Measurements from ENCODE around the gene DPY30.

- TF ChIP-seq CTCF (IDR thresholded peaks at IDR 0.05; ENCODE audit: low read depth, low read length, poor library complexity, severe bottlenecking) = no peak
- no peak for TF ChIP-seq EZH2phosphoT487 (IDR thresholded peaks at IDR 0.05; ENCODE audit: borderline replicate concordance, low read length)
These were observed 32.5 kb downstream of the DPY30 start for GRCh38 chr2:32007121-32007391.

All from DOHH2 (cell line).